D341Med (cell line): ENCODE results near the gene PRODH.
"Not testable (repeated sequence)": the region's sequence is repeated elsewhere in the genome, so short reads cannot be mapped to it uniquely, and the experiment has no call there.

Source experiments
- DNase-seq: peaks from one replicate; pipeline ENCODE4 v3.0.0; 2012; ENCODE audit warnings: low spot score

PRODH gene

GRCh38 chr22:18905540-18906409, 30.3 kb downstream of the PRODH start, which contains the start of gene DGCR6:
Gene DGCR6, plus strand, starts transcription at chr22:18906320. Its CDS starts 55 bp downstream, at chr22:18906375.
- DNase-seq = no peak

- DNase-seq = not testable (repeated sequence)
These were observed 39.9 kb downstream of the PRODH start for GRCh38 chr22:18896037-18896657.

- not testable (repeated sequence) for DNase-seq
These were observed 42.3 kb downstream of the PRODH start for GRCh38 chr22:18893775-18894174.

- DNase-seq = not testable (repeated sequence)
These were observed 45.4 kb downstream of the PRODH start for GRCh38 chr22:18890510-18891192.

GRCh38 chr22:18888115-18888514, 48.0 kb downstream of the PRODH start:
- DNase-seq = no peak

- DNase-seq = not testable (repeated sequence)
These were observed 51.6 kb downstream of the PRODH start for GRCh38 chr22:18884465-18884864.

GRCh38 chr22:18881260-18881659, 54.8 kb downstream of the PRODH start:
- DNase-seq = not testable (repeated sequence)
